ENCODE measurements around the gene ITPR2.

DNA sequence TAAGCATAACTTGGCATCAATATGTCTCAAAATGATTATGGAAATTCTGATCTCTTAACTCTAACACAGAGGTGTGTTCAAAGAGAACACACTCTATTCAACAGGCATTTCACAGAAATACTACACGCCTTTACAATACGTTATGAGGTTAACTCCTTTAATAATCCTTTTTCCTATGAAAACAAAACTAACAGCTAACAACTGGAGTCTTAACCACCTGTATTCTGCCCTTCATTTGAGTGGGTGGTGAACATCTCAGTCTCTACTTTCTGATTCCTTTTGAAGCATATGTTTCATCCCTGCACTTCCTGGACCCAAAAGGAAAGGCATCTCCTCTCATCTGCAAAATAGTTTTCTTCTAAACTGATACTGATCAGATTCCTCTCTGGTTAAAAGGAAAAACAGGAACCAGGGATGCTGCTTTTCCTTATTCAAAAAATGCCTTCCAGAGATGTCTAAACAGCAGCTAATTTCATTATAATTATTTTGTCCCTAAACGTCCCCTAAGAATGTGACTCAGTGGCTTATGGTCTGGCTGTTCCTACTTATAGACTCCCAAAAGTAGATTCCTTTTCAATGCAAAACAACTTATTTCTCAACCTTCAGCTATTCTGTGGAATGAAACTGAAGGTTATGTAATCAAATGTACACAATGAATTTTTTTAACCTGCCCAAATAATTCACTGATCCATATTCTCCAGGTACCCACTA is 24.1 kb downstream of the ITPR2 start:
- TF ChIP-seq SPI1 (IDR thresholded peaks at IDR 0.05; ENCODE audit: borderline replicate concordance, low read depth), result no peak
- TF ChIP-seq, protein P1, sequence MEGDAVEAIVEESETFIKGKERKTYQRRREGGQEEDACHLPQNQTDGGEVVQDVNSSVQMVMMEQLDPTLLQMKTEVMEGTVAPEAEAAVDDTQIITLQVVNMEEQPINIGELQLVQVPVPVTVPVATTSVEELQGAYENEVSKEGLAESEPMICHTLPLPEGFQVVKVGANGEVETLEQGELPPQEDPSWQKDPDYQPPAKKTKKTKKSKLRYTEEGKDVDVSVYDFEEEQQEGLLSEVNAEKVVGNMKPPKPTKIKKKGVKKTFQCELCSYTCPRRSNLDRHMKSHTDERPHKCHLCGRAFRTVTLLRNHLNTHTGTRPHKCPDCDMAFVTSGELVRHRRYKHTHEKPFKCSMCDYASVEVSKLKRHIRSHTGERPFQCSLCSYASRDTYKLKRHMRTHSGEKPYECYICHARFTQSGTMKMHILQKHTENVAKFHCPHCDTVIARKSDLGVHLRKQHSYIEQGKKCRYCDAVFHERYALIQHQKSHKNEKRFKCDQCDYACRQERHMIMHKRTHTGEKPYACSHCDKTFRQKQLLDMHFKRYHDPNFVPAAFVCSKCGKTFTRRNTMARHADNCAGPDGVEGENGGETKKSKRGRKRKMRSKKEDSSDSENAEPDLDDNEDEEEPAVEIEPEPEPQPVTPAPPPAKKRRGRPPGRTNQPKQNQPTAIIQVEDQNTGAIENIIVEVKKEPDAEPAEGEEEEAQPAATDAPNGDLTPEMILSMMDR (IDR thresholded peaks at IDR 0.05; ENCODE audit: insufficient read depth, low read length), result no peak
- no peak for TF ChIP-seq GABPA (IDR thresholded peaks at IDR 0.05; ENCODE audit: low read depth)
- TF ChIP-seq, protein P2, sequence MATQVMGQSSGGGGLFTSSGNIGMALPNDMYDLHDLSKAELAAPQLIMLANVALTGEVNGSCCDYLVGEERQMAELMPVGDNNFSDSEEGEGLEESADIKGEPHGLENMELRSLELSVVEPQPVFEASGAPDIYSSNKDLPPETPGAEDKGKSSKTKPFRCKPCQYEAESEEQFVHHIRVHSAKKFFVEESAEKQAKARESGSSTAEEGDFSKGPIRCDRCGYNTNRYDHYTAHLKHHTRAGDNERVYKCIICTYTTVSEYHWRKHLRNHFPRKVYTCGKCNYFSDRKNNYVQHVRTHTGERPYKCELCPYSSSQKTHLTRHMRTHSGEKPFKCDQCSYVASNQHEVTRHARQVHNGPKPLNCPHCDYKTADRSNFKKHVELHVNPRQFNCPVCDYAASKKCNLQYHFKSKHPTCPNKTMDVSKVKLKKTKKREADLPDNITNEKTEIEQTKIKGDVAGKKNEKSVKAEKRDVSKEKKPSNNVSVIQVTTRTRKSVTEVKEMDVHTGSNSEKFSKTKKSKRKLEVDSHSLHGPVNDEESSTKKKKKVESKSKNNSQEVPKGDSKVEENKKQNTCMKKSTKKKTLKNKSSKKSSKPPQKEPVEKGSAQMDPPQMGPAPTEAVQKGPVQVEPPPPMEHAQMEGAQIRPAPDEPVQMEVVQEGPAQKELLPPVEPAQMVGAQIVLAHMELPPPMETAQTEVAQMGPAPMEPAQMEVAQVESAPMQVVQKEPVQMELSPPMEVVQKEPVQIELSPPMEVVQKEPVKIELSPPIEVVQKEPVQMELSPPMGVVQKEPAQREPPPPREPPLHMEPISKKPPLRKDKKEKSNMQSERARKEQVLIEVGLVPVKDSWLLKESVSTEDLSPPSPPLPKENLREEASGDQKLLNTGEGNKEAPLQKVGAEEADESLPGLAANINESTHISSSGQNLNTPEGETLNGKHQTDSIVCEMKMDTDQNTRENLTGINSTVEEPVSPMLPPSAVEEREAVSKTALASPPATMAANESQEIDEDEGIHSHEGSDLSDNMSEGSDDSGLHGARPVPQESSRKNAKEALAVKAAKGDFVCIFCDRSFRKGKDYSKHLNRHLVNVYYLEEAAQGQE (IDR thresholded peaks at IDR 0.05; ENCODE audit: insufficient replicate concordance, low read depth), result no peak
- no peak for TF ChIP-seq POLR2AphosphoS5 (IDR thresholded peaks at IDR 0.05; ENCODE audit: low read depth)

All from HL-60 (cell line).